ENCODE data around the gene UNC13C.

Gene UNC13C

GRCh38 chr15:54547491-54547890 is 569.2 kb downstream of the UNC13C start:
- TF ChIP-seq POLR2AphosphoS5 (IDR thresholded peaks at IDR 0.05; ENCODE audit: low read depth, low read length) (no peak), TAF1 (IDR thresholded peaks at IDR 0.05; ENCODE audit: borderline replicate concordance, low read depth, low read length) (no peak), POLR2A (IDR thresholded peaks at IDR 0.05; ENCODE audit: low read depth, low read length) (no peak)
- DNase-seq (ENCODE audit: insufficient read length) (no peak), FAIRE-seq (no peak)

GRCh38 chr15:54550954-54551353 is 572.7 kb downstream of the UNC13C start:
- FAIRE-seq (no peak), DNase-seq (ENCODE audit: insufficient read length) (no peak)
- no peak for TF ChIP-seq POLR2A (IDR thresholded peaks at IDR 0.05; ENCODE audit: low read depth, low read length)
- no peak for TF ChIP-seq TAF1 (IDR thresholded peaks at IDR 0.05; ENCODE audit: borderline replicate concordance, low read depth, low read length)

GRCh38 chr15:54556231-54556630 is 578.0 kb downstream of the UNC13C start:
- no peak for FAIRE-seq
- no peak for TF ChIP-seq POLR2AphosphoS5 (IDR thresholded peaks at IDR 0.05; ENCODE audit: low read depth, low read length)
- TF ChIP-seq POLR2A (IDR thresholded peaks at IDR 0.05; ENCODE audit: low read depth, low read length): no peak
- no peak for TF ChIP-seq TAF1 (IDR thresholded peaks at IDR 0.05; ENCODE audit: borderline replicate concordance, low read depth, low read length)
- no peak for DNase-seq (ENCODE audit: insufficient read length)

- TF ChIP-seq POLR2A (IDR thresholded peaks at IDR 0.05; ENCODE audit: low read depth, low read length): no peak
- TF ChIP-seq POLR2AphosphoS5 (IDR thresholded peaks at IDR 0.05; ENCODE audit: low read depth, low read length): no peak
- no peak for TF ChIP-seq TAF1 (IDR thresholded peaks at IDR 0.05; ENCODE audit: borderline replicate concordance, low read depth, low read length)
- no peak for FAIRE-seq
Measured at GRCh38 chr15:54559405-54560069, 581.3 kb downstream of the UNC13C start.

GRCh38 chr15:54560417-54560816 is 582.2 kb downstream of the UNC13C start:
- TF ChIP-seq POLR2A (IDR thresholded peaks at IDR 0.05; ENCODE audit: low read depth, low read length) (no peak), TAF1 (IDR thresholded peaks at IDR 0.05; ENCODE audit: borderline replicate concordance, low read depth, low read length) (no peak), POLR2AphosphoS5 (IDR thresholded peaks at IDR 0.05; ENCODE audit: low read depth, low read length) (no peak)
- DNase-seq (ENCODE audit: insufficient read length) (no peak), FAIRE-seq (no peak)

More at GRCh38 chr15:54559405-54560069, 581.3 kb downstream of the UNC13C start:
- DNase-seq (ENCODE audit: insufficient read length): no peak

- FAIRE-seq: no peak
- no peak for TF ChIP-seq POLR2A (IDR thresholded peaks at IDR 0.05; ENCODE audit: low read depth, low read length)
- no peak for DNase-seq (ENCODE audit: insufficient read length)
Measured at GRCh38 chr15:54564166-54564565, 585.9 kb downstream of the UNC13C start.

GRCh38 chr15:54566654-54567053 is 588.4 kb downstream of the UNC13C start:
- FAIRE-seq (no peak), DNase-seq (ENCODE audit: insufficient read length) (no peak)
- TF ChIP-seq POLR2AphosphoS5 (IDR thresholded peaks at IDR 0.05; ENCODE audit: low read depth, low read length) (no peak), POLR2A (IDR thresholded peaks at IDR 0.05; ENCODE audit: low read depth, low read length) (no peak), TAF1 (IDR thresholded peaks at IDR 0.05; ENCODE audit: borderline replicate concordance, low read depth, low read length) (no peak)

- FAIRE-seq: no peak
- TF ChIP-seq TAF1 (IDR thresholded peaks at IDR 0.05; ENCODE audit: borderline replicate concordance, low read depth, low read length) (no peak), POLR2A (IDR thresholded peaks at IDR 0.05; ENCODE audit: low read depth, low read length) (no peak), POLR2AphosphoS5 (IDR thresholded peaks at IDR 0.05; ENCODE audit: low read depth, low read length) (no peak)
- no peak for DNase-seq (ENCODE audit: insufficient read length)
Measured at GRCh38 chr15:54567408-54568035, 589.3 kb downstream of the UNC13C start.

- TF ChIP-seq TAF1 (IDR thresholded peaks at IDR 0.05; ENCODE audit: borderline replicate concordance, low read depth, low read length) (no peak), POLR2AphosphoS5 (IDR thresholded peaks at IDR 0.05; ENCODE audit: low read depth, low read length) (no peak), POLR2A (IDR thresholded peaks at IDR 0.05; ENCODE audit: low read depth, low read length) (no peak)
- DNase-seq (ENCODE audit: insufficient read length) (no peak), FAIRE-seq (no peak)
Measured at GRCh38 chr15:54568381-54568780, 590.1 kb downstream of the UNC13C start.

- DNase-seq (ENCODE audit: insufficient read length): no peak
- FAIRE-seq: no peak
- TF ChIP-seq POLR2AphosphoS5 (IDR thresholded peaks at IDR 0.05; ENCODE audit: low read depth, low read length) (no peak), TAF1 (IDR thresholded peaks at IDR 0.05; ENCODE audit: borderline replicate concordance, low read depth, low read length) (no peak), POLR2A (IDR thresholded peaks at IDR 0.05; ENCODE audit: low read depth, low read length) (no peak)
Measured at GRCh38 chr15:54571576-54571975, 593.3 kb downstream of the UNC13C start.

GRCh38 chr15:54575586-54575985 is 597.3 kb downstream of the UNC13C start:
- FAIRE-seq: no peak
- TF ChIP-seq POLR2AphosphoS5 (IDR thresholded peaks at IDR 0.05; ENCODE audit: low read depth, low read length) (no peak), POLR2A (IDR thresholded peaks at IDR 0.05; ENCODE audit: low read depth, low read length) (no peak), TAF1 (IDR thresholded peaks at IDR 0.05; ENCODE audit: borderline replicate concordance, low read depth, low read length) (no peak)
- no peak for DNase-seq (ENCODE audit: insufficient read length)

GRCh38 chr15:54576298-54576935 is 598.2 kb downstream of the UNC13C start:
- FAIRE-seq (no peak), DNase-seq (ENCODE audit: insufficient read length) (no peak)
- TF ChIP-seq TAF1 (IDR thresholded peaks at IDR 0.05; ENCODE audit: borderline replicate concordance, low read depth, low read length) (no peak), POLR2A (IDR thresholded peaks at IDR 0.05; ENCODE audit: low read depth, low read length) (no peak), POLR2AphosphoS5 (IDR thresholded peaks at IDR 0.05; ENCODE audit: low read depth, low read length) (no peak)

Measured in GM12892 (cell line).